OCI-LY7 (cell line): ENCODE data around the gene SERPINF2.

Experiments used
- CTCF ChIP-seq: fragments of 200-600 bp; sonication (generic); conservative IDR thresholded peaks from 2 replicates; pipeline ENCODE4 v1.5.1; 2014; ENCODE audit warnings: mild to moderate bottlenecking, antibody characterized with exemption, low read length, moderate library complexity, mixed read lengths
- EZH2phosphoT487 ChIP-seq: fragments of 200-600 bp; sonication (generic); IDR thresholded peaks from 2 replicates; pipeline ENCODE4 v1.6.1; 2018; ENCODE audit warnings: low read depth, borderline replicate concordance, mild to moderate bottlenecking, mixed run types, antibody characterized with exemption, low read length, moderate library complexity, mixed read lengths

DNA sequence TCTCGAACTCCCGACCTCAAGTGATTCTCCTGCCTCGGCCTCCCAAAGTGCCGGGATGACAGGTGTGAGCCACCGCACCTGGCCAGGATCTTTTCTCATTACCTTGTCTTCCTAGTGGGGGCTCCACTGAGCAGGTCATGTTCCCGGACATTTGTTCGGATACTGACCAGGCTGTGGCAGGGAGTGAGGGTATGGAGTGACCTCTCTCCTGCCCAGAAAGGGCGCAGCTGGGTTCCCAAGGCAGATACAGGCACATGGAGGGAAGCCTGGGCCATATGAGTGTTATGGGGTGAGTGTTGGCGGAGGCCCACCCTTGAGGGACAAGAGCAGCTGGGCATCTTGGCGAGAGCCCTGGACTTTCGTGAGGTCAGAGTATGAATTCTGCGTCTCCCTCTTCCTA lies 24.7 kb downstream of the SERPINF2 start:
- 0 out of 2 replicates have a peak, but pooled peaks have one; percentile 25 for TF ChIP-seq CTCF
- no peak for TF ChIP-seq EZH2phosphoT487
